Stimulated activated CD4-positive, alpha-beta T cell treated with anti-CD3 and anti-CD28 coated beads, Interleukin-15, amount 100 ng/mL, for 48 hours (primary cell): ENCODE data around the gene SLC1A5.

ENCODE experiments used
- DNase-seq, 2 donors: peaks; one replicate each; pipeline ENCODE4 v3.0.0-alpha.2; 2020; ENCODE audit warnings: low read depth in 2 of 2

Gene SLC1A5

DNA sequence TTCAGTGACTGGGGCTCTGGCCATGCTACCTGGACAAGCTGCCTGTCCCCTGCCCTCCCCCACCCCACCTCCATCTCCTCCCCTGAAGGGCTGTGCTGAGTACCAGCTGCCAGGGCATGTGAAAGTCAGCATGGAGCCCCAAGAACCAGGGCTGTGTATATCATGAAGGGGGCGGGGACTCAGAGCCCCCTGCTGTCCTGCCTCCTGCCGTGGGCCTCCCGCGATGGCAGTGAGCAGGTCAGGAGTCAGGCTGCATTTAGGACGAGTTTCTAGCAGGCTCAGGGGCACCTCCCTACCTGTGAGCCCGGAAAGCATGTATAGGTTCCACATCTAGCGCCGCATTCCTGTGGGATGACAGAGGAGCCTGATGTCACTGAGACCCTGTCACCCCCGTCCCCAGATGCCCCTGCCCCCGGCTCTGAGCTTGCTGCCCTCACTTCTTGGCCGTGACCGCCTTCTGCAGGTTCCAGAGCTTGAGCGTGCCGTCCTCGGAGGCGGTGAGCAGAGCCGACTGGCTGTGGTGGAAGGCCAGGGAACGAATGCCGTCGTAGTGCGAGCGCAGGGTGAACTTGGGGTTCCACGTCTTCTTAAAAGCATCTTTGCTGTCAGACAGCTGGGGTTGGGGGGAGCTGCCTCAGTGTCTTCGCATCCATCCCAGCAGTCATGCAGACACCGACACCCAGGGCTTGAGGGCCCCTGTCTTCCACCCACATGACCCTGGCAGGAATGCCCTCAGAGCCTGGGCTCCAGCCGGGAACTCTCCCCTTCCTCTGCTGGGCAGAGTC, 63.2 kb downstream of the SLC1A5 start:
- no peak for DNase-seq
